Subcutaneous adipose tissue (tissue), 4 donors: ENCODE data around the gene SERPINB12. TPM values are rescaled to one million over a fixed set of nuclear protein-coding genes. Genes with fewer than 3 reads are reported as not detected.

Experiments used
- CTCF ChIP-seq: fragments of 450-650 bp; IDR thresholded peaks from one replicate; pipeline ENCODE4 v1.5.1; 2016; ENCODE audit warnings: low read depth, mild to moderate bottlenecking, control low read depth, antibody characterized with exemption, moderate library complexity
- total RNA-seq, 4 donors: library from RNA; depleted of rRNA; stranded (reverse); fragments of >200 nt; gene quantifications; one replicate each; pipeline ENCODE4 v1.1.0, GENCODE V29; 2016

Gene SERPINB12
- total RNA-seq, 4 donors from 2014 or later: not detected

DNA sequence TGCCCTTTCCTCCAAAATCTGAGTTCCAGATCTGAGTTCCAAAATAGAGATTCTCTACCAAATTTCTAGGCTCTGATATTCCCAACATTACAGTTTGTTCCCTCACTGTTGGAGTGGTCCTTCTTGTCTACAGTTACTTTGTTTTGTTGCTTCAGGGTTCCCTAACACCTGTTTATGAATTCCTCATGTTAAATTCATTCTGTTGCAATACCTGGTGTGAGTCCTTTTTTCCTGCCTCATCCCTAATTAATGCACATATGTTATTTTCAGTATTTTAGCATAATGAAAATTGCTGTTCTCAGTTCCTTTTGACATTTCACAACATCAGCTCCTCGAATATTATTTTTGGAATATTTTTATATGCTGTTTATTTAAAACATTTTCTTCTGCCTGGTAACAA is 61.2 kb downstream of the SERPINB12 start:
- TF ChIP-seq CTCF: no peak

DNA sequence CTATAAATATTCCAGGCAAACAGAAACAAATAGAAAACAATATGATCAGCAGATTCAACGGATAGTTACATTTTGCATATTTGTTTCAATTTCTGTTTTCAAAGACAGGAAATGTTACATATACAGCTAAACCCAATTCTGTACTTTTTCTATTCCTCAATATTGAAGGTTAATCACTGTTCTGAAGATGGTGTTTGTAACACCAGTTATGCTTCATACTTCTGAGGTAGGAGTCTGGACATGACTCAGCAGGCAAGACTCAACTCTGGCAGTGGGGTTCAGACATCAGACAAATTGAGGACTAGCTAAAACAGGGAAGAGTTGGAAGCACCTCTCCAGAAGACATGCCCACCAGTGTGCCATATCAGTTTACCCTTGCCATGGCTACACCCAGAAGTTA is 61.6 kb downstream of the SERPINB12 start:
- TF ChIP-seq CTCF: no peak

DNA sequence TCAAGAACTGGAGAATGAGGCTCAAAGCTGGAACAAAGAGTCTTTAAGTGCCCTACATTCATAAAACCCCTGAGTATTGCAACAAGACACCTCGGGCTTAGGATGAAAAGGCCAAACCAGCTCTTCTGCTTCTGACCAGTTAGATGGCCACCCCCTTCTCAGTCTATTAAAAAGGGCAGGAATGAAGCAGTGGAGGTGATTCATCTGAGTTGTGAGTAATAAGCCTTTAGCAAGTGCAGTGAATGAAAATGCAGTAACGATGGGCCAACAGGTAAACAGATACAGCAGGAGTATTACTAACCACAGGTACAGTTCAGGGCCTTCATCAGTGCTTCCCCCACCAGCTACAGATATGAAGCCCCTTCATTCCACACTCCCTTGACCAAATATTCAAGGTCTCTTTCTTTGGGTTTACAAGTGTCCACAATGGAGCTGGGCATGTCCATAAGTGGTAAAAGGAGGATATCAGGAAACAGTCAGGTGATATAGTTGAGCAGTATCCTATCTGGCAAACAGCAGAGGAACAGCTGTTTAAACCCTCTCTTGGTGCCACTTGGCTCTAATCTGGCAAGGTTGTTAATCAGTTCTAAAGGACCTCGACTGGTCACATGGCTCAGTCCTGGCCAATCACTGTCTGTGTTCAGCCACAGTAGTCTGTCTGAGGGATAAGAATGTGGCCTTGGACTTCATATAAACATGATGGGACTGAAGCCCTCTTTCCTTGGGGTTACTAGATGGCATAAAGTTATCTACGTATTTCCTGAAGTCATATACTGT is 62.8 kb downstream of the SERPINB12 start:
- no peak for TF ChIP-seq CTCF

DNA sequence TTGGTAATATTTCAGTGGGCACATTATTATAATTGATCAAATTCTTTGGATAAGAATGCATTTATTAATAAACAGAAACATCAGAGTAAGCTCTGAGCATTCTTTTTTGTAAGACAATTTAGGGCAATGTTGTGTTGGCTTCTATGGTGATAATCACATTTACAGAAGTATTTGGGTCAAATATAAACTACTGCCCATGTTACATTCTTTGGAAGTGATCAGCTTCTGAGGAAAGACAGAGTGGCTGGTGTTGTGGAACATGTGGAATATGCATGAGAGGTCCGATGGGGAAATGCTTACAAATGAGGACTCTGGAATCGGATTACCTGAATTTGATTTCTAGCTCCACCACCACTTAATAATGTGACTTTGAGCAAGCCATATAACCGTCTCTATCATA is 64.4 kb downstream of the SERPINB12 start:
- TF ChIP-seq CTCF: no peak

- no peak for TF ChIP-seq CTCF
These were observed 71.3 kb downstream of the SERPINB12 start for GRCh38 chr18:63613420-63613819.

- TF ChIP-seq CTCF: no peak
These were observed 75.1 kb downstream of the SERPINB12 start for GRCh38 chr18:63617049-63617914.

- TF ChIP-seq CTCF: no peak
These were observed 75.7 kb downstream of the SERPINB12 start for GRCh38 chr18:63617915-63618234.

Other genes with a start within 250 kb of the SERPINB12 start
- gene BCL2, start 222.6 kb upstream of the SERPINB12 start, total RNA-seq: 10 to 100 TPM; 50.3 to 82.5 (median 55.9) TPM
- gene KDSR, start 175.2 kb upstream of the SERPINB12 start, total RNA-seq: 10 to 100 TPM; 56.2 to 63.7 (median 59.9) TPM
- 10 to 100 TPM; 32.2 to 53.5 (median 45.3) TPM for gene VPS4B, start 119.9 kb upstream of the SERPINB12 start, total RNA-seq
- not detected for gene SERPINB5, start 65.4 kb upstream of the SERPINB12 start, total RNA-seq
- gene SERPINB13, start 45.0 kb downstream of the SERPINB12 start, total RNA-seq: not detected
- not detected for gene SERPINB4, start 101.9 kb downstream of the SERPINB12 start, total RNA-seq
- gene SERPINB3, start 119.5 kb downstream of the SERPINB12 start, total RNA-seq: not detected
- not detected for gene SERPINB11, start 160.6 kb downstream of the SERPINB12 start, total RNA-seq
- not detected for gene SERPINB7, start 233.0 kb downstream of the SERPINB12 start, total RNA-seq